HG02938 (cell line): ENCODE measurements around the gene SLC8B1.

Source experiments
- ATAC-seq: cut with Tn5 transposase; IDR thresholded peaks from one replicate; pipeline ENCODE4 v1.9.1; 2021; ENCODE audit warnings: mild to moderate bottlenecking, moderate library complexity; ENCODE audit not compliant: unreplicated experiment

SLC8B1 gene

DNA sequence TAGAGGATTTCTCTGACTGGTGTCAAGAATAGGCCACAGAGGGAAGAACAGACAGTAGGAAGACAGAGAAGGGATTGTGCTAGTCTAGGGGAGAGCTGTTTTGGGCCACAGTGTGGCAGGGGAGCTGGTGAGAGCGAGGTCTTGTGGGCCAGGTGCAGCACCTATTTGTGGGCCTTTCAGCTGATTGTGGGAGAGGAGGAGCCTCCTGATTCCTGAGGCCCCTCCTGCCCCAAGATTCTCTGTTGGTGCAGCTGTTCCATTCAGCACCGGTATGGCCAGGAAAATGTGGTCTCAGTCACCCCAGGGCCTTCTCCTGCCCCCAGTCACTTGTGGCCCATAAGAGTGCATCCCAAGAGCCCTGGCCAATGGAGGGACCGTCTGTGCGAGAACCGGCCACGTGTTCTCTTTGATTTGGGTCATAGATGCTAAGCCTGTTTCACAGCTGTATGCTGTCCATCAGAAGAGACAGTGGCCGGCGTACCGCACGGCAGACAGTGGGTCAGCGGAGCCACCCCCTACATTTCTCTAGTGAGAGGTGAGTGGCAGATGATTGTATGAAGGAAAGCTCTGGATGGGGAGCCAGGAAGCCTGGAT is 86.0 kb downstream of the SLC8B1 start:
- no peak for ATAC-seq
